ENCODE data around the gene VGF.

VGF gene

GRCh38 chr7:101172854-101173751, 7.7 kb upstream of the VGF start:
- no peak overlapping the region for H3K4me3 Mint-ChIP-seq
- H3K9me3 Mint-ChIP-seq = no peaks in the 10 kb centered on the region
- no peaks in the 10 kb centered on the region for H3K36me3 Mint-ChIP-seq (ENCODE audit: low read depth)
- peaks cover 87% of the 10 kb centered on the region for H3K27me3 Mint-ChIP-seq
- peaks cover 56% of the 10 kb centered on the region for H3K4me1 Mint-ChIP-seq (ENCODE audit: low read depth)
- no peak overlapping the region for H3K27ac Mint-ChIP-seq

- Mint-ChIP-seq H3K4me3 (no peak overlapping the region), H3K27ac (no peak overlapping the region), H3K27me3 (peaks cover 87% of the 10 kb centered on the region), H3K36me3 (ENCODE audit: low read depth) (no peaks in the 10 kb centered on the region), H3K9me3 (no peaks in the 10 kb centered on the region), H3K4me1 (ENCODE audit: low read depth) (peaks cover 56% of the 10 kb centered on the region)
Measured at GRCh38 chr7:101172005-101172853, 6.9 kb upstream of the VGF start.

- Mint-ChIP-seq H3K36me3 (ENCODE audit: low read depth) (no peaks in the 10 kb centered on the region), H3K27ac (no peak overlapping the region), H3K27me3 (peaks cover 84% of the 10 kb centered on the region), H3K4me3 (no peak overlapping the region), H3K4me1 (ENCODE audit: low read depth) (peaks cover 63% of the 10 kb centered on the region), H3K9me3 (no peaks in the 10 kb centered on the region)
Measured at GRCh38 chr7:101171442-101171837, 6.1 kb upstream of the VGF start.

GRCh38 chr7:101170617-101171441, 5.5 kb upstream of the VGF start:
- Mint-ChIP-seq H3K4me3 (no peak overlapping the region), H3K4me1 (ENCODE audit: low read depth) (peaks cover 69% of the 10 kb centered on the region), H3K27me3 (peaks cover 84% of the 10 kb centered on the region), H3K36me3 (ENCODE audit: low read depth) (no peaks in the 10 kb centered on the region), H3K9me3 (no peaks in the 10 kb centered on the region), H3K27ac (no peak overlapping the region)

- no peaks in the 10 kb centered on the region for H3K9me3 Mint-ChIP-seq
- H3K27me3 Mint-ChIP-seq = peaks cover 83% of the 10 kb centered on the region
- peaks cover 76% of the 10 kb centered on the region for H3K4me1 Mint-ChIP-seq (ENCODE audit: low read depth)
- no peak overlapping the region for H3K27ac Mint-ChIP-seq
- H3K36me3 Mint-ChIP-seq (ENCODE audit: low read depth) = no peaks in the 10 kb centered on the region
- peak overlapping the region; percentile 27 for H3K4me3 Mint-ChIP-seq
Measured at GRCh38 chr7:101169838-101170551, 4.6 kb upstream of the VGF start.

- Mint-ChIP-seq H3K27ac (no peak overlapping the region), H3K4me3 (peak overlapping the region; percentile 27), H3K4me1 (ENCODE audit: low read depth) (peaks cover 78% of the 10 kb centered on the region), H3K27me3 (peaks cover 80% of the 10 kb centered on the region), H3K9me3 (no peaks in the 10 kb centered on the region), H3K36me3 (ENCODE audit: low read depth) (no peaks in the 10 kb centered on the region)
Measured at GRCh38 chr7:101169110-101169837, 3.9 kb upstream of the VGF start.

- no peaks in the 10 kb centered on the region for H3K36me3 Mint-ChIP-seq (ENCODE audit: low read depth)
- peak overlapping the region; percentile 6 for H3K4me3 Mint-ChIP-seq
- H3K4me1 Mint-ChIP-seq (ENCODE audit: low read depth) = peaks cover 71% of the 10 kb centered on the region
- H3K27me3 Mint-ChIP-seq = peaks cover 74% of the 10 kb centered on the region
- H3K9me3 Mint-ChIP-seq = no peaks in the 10 kb centered on the region
- no peak overlapping the region for H3K27ac Mint-ChIP-seq
Measured at GRCh38 chr7:101168412-101169049, 3.2 kb upstream of the VGF start.

GRCh38 chr7:101167645-101168411, 2.5 kb upstream of the VGF start:
- Mint-ChIP-seq H3K27ac (no peak overlapping the region), H3K4me1 (ENCODE audit: low read depth) (peaks cover 68% of the 10 kb centered on the region), H3K9me3 (no peaks in the 10 kb centered on the region), H3K27me3 (peaks cover 70% of the 10 kb centered on the region), H3K36me3 (ENCODE audit: low read depth) (no peaks in the 10 kb centered on the region), H3K4me3 (no peak overlapping the region)

GRCh38 chr7:101166909-101167644, 1.7 kb upstream of the VGF start:
- Mint-ChIP-seq H3K27ac (no peak overlapping the region), H3K27me3 (peaks cover 71% of the 10 kb centered on the region), H3K36me3 (ENCODE audit: low read depth) (no peaks in the 10 kb centered on the region), H3K4me3 (no peak overlapping the region), H3K9me3 (no peaks in the 10 kb centered on the region), H3K4me1 (ENCODE audit: low read depth) (peaks cover 69% of the 10 kb centered on the region)

GRCh38 chr7:101166648-101166908, 1.2 kb upstream of the VGF start:
- H3K4me3 Mint-ChIP-seq = no peak overlapping the region
- H3K36me3 Mint-ChIP-seq (ENCODE audit: low read depth) = no peaks in the 10 kb centered on the region
- no peaks in the 10 kb centered on the region for H3K9me3 Mint-ChIP-seq
- peaks cover 67% of the 10 kb centered on the region for H3K27me3 Mint-ChIP-seq
- no peak overlapping the region for H3K27ac Mint-ChIP-seq
- H3K4me1 Mint-ChIP-seq (ENCODE audit: low read depth) = peaks cover 64% of the 10 kb centered on the region

GRCh38 chr7:101165958-101166647, 734 bp upstream of the VGF start:
- H3K4me1 Mint-ChIP-seq (ENCODE audit: low read depth) = peaks cover 60% of the 10 kb centered on the region
- H3K4me3 Mint-ChIP-seq = peak overlapping the region; percentile 71
- no peak overlapping the region for H3K27ac Mint-ChIP-seq
- H3K36me3 Mint-ChIP-seq (ENCODE audit: low read depth) = no peaks in the 10 kb centered on the region
- H3K27me3 Mint-ChIP-seq = peaks cover 67% of the 10 kb centered on the region
- no peaks in the 10 kb centered on the region for H3K9me3 Mint-ChIP-seq

Data from stimulated activated naive CD8-positive, alpha-beta T cell treated with anti-CD3 and anti-CD28 coated beads, Interleukin-15, Interleukin-2, amounts not matched to agents 100 ng/mL and 50 ng/mL, for 24 hours (primary cell).